Right ventricle myocardium superior (tissue), 1 donor: ENCODE data around the gene SLC33A1. TPM values are rescaled to one million over a fixed set of nuclear protein-coding genes. Genes with fewer than 3 reads are reported as not detected.

Experiments
- ATAC-seq: fragments of 200-7000 bp; cut with Tn5 transposase; one replicate; pipeline ENCODE4 v1.9.1; 2020; ENCODE audit warnings: mild to moderate bottlenecking; ENCODE audit not compliant: poor library complexity
- DNase-seq: peaks from one replicate; pipeline ENCODE4 v3.0.0-alpha.2; 2020
- intact Hi-C: fragments of 100-400 bp; cut with DNase I; formaldehyde crosslinking; loops from one replicate; pipeline ENCODE4 v1.11.2; 2022
- total RNA-seq: library from RNA; stranded (reverse); fragmentation: NEBNext Ultra II Directional; extraction: Animal tissue kit (Norgen Biotek cat#: 25700); gene quantifications from one replicate; pipeline ENCODE4 v1.2.1, GENCODE V29; 2021
- donor health status: DM: no; HTN: yes; CAD: no; lungs with severe emphysema.

SLC33A1 gene
- total RNA-seq, 1 donor from 2014 or later: 17.6 TPM

GRCh38 chr3:155807823-155808222, 46.4 kb downstream of the SLC33A1 start:
- intact Hi-C loops: no loop called here

GRCh38 chr3:155805802-155806618, 48.2 kb downstream of the SLC33A1 start, which contains the start of gene C3orf33:
Gene C3orf33 (minus strand): TSS chr3:155806278. CDS start chr3:155806252, 26 bp downstream.
- ATAC-seq (peak; percentile 98), DNase-seq (peak; percentile 83)
- intact Hi-C loops: no loop called here

More at GRCh38 chr3:155807823-155808222, 46.4 kb downstream of the SLC33A1 start:
- DNase-seq (no peak), ATAC-seq (peak; percentile 55)

GRCh38 chr3:155805204-155805801, 48.9 kb downstream of the SLC33A1 start:
- DNase-seq: peak; percentile 47
- intact Hi-C loops: no loop called here
- peak; percentile 52 for ATAC-seq

GRCh38 chr3:155804323-155804722, 49.9 kb downstream of the SLC33A1 start:
- no peak for DNase-seq
- intact Hi-C loops: no loop called here

GRCh38 chr3:155792532-155792931, 61.7 kb downstream of the SLC33A1 start:
- DNase-seq (no peak), ATAC-seq (no peak)
- intact Hi-C loops: no loop called here

More at GRCh38 chr3:155804323-155804722, 49.9 kb downstream of the SLC33A1 start:
- no peak for ATAC-seq

- no peak for ATAC-seq
- no peak for DNase-seq
Measured at GRCh38 chr3:155791190-155791589, 63.0 kb downstream of the SLC33A1 start.

GRCh38 chr3:155790272-155790925, 63.8 kb downstream of the SLC33A1 start:
- ATAC-seq: no peak
- no peak for DNase-seq
- intact Hi-C loops: no loop called here

More at GRCh38 chr3:155791190-155791589, 63.0 kb downstream of the SLC33A1 start:
- intact Hi-C loops: no loop called here

GRCh38 chr3:155785662-155786295, 68.4 kb downstream of the SLC33A1 start:
- ATAC-seq (no peak), DNase-seq (no peak)
- intact Hi-C loops: no loop called here

GRCh38 chr3:155782390-155782953, 71.8 kb downstream of the SLC33A1 start:
- intact Hi-C loops: no loop called here
- no peak for DNase-seq
- ATAC-seq: no peak

- DNase-seq (no peak), ATAC-seq (no peak)
- intact Hi-C loops: no loop called here
Measured at GRCh38 chr3:155780291-155780690, 73.9 kb downstream of the SLC33A1 start.

GRCh38 chr3:155778462-155778861, 75.8 kb downstream of the SLC33A1 start:
- ATAC-seq (no peak), DNase-seq (no peak)
- intact Hi-C loops: no loop called here

- no peak for DNase-seq
- ATAC-seq: no peak
- intact Hi-C loops: no loop called here
Measured at GRCh38 chr3:155772801-155773200, 81.4 kb downstream of the SLC33A1 start.

GRCh38 chr3:155771126-155771525, 83.1 kb downstream of the SLC33A1 start:
- no peak for DNase-seq
- no peak for ATAC-seq
- intact Hi-C loops: no loop called here

Other genes starting within 250 kb of the SLC33A1 start
- 1.3 TPM for gene PLCH1, start 109.4 kb downstream of the SLC33A1 start, total RNA-seq
- gene C3orf33, start 48.1 kb downstream of the SLC33A1 start, total RNA-seq: 7.0 TPM
- 27.6 TPM for gene GMPS, start 16.2 kb upstream of the SLC33A1 start, total RNA-seq